ENCODE data around the gene NSDHL.

GRCh38 chrX:152871260-152871659 is 40.4 kb downstream of the NSDHL start:
- TF ChIP-seq CTCF (IDR thresholded peaks at IDR 0.05) (no peak), POLR2A (IDR thresholded peaks at IDR 0.05) (no peak)
